HG02981 (cell line): ENCODE measurements around the gene RHEB.
"Not testable (repeated sequence)": the region's sequence is repeated elsewhere in the genome, so short reads cannot be mapped to it uniquely, and the experiment has no call there.

Experiments used
- ATAC-seq: cut with Tn5 transposase; IDR thresholded peaks from one replicate; pipeline ENCODE4 v1.9.1; 2021; ENCODE audit warnings: mild to moderate bottlenecking, moderate library complexity; ENCODE audit not compliant: unreplicated experiment

RHEB gene

GRCh38 chr7:151536178-151536577 is 16.5 kb upstream of the RHEB start:
- ATAC-seq, result not testable (repeated sequence)

DNA sequence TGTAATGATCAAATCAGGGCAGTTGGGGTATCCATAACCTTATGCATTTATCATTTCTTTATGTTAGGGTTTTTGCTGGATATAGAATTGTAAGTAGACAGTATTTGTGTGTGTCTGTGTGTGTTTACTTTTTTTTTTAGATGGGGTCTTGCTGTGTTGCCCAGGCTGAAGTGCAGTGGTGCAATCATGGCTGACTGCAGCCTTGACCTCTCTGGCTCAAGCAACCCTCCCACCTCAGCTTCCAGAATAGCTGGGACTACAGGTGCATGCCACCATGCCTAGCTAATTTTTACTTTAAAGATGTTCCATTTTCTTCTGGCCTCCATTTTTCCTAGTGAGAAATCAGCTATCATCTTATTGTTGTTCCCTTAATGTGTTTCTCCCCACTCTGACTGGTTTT is 10.1 kb upstream of the RHEB start:
- ATAC-seq, result no peak

- ATAC-seq, result no peak
These were observed 5.2 kb upstream of the RHEB start for GRCh38 chr7:151524845-151525244.

- ATAC-seq, result no peak
These were observed 4.6 kb upstream of the RHEB start for GRCh38 chr7:151524331-151524730.

DNA sequence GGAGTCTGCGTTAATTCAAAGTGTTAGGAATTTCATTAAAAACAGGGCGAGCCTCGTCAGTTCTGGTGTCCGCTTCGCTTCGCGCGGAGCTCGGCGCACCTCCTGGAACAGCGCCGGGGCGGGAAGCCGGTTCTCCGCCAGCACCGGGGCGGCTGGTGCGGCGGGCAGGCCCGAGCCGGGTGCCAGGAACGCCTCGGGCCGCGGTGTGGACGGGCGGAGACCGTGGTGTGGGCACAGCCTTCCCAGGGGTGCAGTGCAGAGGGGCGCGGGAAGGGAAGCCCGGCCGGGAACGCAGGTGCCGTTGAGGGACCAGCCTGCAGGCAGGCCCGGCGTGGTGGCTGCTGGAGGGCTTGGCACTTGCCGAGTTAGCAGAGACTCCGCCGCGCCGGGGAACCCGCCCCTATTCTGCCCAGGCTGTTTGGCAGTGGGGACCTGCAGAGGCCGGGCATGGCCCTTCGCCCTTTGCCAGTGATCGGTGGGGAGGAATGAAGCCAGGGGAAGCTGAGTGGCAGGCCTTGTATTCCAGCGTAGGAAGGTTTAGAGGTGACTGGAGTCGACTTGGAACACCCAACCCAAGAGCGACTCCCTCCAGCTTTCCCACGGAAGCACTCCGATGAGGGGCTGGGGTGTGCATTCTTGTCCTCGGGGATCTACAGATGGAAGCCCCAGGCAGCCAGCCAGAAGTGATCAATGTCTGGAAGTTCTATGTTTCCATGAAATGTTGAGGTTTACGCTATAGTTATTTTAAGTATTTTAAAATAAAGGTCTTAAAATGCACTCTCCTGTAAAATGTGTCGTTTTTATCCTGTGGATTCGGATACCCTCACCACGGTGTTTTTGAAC is 945 bp upstream of the RHEB start:
- peak; percentile 0 for ATAC-seq

- peak; percentile 42 for ATAC-seq
These were observed 539 bp downstream of the RHEB start for GRCh38 chr7:151518947-151519764.

- ATAC-seq, result no peak
These were observed 1.4 kb downstream of the RHEB start for GRCh38 chr7:151518105-151518946.

DNA sequence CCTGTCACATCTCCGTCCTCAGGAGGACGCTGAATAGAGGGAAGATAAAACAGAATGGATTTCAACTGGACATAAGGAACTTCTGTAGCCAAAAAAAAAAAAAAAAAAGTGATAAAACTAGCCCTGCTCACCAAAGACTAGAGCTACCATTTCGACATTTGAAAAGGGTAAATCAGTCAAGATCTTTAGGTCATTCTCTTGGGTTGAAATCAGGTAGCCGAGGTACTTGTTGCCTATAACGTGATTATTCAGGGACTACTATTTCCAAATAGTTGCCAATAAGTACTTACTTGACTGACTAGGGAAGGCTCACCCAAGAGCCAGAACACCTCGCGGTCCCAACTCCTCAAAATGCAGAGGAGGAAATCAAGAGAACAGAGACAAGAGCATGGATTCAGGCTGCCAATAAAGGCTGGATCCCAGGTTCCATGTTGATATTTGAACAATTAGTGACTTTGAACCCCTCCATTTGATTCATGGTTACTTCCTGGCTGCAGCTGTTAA is 2.0 kb downstream of the RHEB start:
- no peak for ATAC-seq

GRCh38 chr7:151515276-151515565 is 4.5 kb downstream of the RHEB start:
- ATAC-seq, result no peak

- no peak for ATAC-seq
These were observed 5.0 kb downstream of the RHEB start for GRCh38 chr7:151514461-151515275.

DNA sequence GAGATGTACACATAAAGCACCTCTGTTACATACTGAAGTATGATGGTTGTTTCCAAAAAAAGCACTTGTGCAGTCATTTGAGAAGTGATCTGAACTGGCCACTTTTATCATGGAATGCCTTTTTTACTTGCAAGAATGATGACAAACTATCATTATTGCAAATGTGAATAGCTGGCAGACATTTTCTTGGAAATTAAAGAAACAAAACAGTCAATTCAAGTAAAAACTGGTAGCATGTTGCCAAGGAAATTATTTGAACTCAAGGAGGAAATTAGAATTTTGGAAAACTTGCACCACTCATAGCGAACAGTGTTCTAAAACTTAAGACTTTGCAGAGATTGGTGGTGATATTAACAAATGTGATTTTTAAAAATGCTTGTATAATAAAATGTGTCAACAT is 6.6 kb downstream of the RHEB start:
- ATAC-seq, result no peak

- no peak for ATAC-seq
These were observed 7.3 kb downstream of the RHEB start for GRCh38 chr7:151512353-151512752.

- ATAC-seq, result no peak
These were observed 7.7 kb downstream of the RHEB start for GRCh38 chr7:151511946-151512345.

DNA sequence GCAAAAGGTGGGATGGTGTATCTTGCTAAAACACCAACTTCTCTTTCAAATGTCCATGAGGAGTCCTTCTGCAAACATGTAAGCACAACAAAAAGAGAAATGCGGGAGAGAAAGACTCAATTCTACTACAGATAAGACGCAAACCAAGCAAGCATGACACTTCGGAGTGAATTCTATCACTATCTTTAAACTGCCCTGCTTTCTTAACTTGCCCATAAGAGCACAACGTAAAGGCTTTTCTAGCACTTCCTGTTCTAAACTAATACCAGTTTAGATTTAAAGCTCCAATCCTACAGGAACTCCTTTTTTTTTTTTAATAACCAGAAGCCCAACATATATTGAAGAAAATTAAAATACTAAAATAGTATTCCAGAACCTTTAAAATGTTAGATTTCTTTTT is 8.4 kb downstream of the RHEB start:
- no peak for ATAC-seq

DNA sequence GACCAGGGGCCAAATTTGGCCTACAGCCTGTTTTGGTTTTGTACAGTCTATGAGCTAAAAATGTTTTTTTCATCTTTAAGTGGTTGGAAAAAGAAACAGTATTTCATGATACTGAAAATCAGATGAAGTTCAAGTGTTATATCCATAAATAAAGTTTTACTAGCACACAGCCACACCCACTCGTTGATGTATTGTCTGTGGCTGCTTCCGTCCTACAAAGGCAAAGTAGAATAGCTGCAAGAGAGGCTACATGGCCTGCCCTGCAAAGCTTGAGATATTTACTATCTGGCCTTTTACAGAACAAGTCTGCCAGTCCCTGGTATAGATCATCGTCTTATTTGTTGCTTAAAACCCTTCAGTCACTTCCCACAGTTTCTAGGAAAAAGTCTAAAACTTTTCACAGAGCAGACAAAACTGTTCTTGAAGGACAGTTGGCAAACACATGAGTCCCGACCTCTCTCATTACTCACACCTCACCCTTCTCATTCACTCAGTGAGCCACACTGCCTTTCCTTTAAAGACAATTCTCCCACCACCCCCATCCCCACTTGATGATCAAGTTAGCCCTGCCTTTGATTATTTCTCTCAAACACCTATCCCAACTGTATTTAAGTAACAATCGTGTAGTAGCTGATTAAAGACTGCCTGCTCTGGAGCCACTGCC is 9.9 kb downstream of the RHEB start:
- ATAC-seq, result no peak

GRCh38 chr7:151508991-151509390 is 10.7 kb downstream of the RHEB start:
- ATAC-seq, result no peak

- ATAC-seq, result no peak
These were observed 11.9 kb downstream of the RHEB start for GRCh38 chr7:151507806-151508205.

GRCh38 chr7:151506901-151507382 is 12.8 kb downstream of the RHEB start:
- ATAC-seq, result no peak

DNA sequence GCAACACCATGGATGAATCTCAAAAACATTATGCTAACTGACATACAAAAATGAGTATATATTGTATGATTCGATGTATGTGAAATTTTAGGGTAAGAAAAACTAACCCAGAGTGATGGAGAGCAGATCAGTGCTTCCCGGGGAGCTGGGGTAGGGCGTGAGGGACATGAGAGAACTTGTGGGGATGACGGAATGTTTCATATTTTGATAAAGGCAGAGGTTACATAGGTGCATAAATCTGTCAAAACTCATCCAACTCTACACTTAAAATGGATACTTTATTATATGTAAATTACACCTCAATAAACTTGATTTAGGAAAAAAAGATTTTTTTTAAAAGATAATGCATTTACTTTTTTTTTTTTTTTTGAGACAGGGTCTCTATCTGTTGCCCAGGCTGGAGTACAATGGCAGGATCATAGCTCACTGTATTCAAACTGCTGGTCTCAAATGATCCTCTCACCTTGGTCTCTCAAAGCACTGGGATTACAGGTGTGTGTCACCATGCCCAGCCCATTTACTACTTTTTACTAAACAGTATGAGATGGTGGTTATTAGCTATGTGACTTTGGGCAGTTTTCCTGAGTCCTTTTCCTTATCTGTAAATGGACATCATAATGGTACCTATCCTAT is 13.7 kb downstream of the RHEB start:
- ATAC-seq, result no peak
